Esophagus muscularis mucosa (tissue), 4 donors: Measurements from ENCODE around the gene EPHB1.

Source experiments
- EP300 ChIP-seq: sonication (generic); formaldehyde crosslinking; IDR thresholded peaks from one replicate; pipeline ENCODE4 v1.6.1; 2017; ENCODE audit warnings: antibody characterized with exemption
- POLR2A ChIP-seq: fragments of 450-650 bp; IDR thresholded peaks from one replicate; pipeline ENCODE4 v1.6.1; 2017; ENCODE audit warnings: antibody characterized with exemption, moderate library complexity, mild to moderate bottlenecking, low read depth
- POLR2AphosphoS5 ChIP-seq, 2 donors: sonication (generic); formaldehyde crosslinking; IDR thresholded peaks; one replicate each; pipeline ENCODE4 v1.6.1; 2017; ENCODE audit warnings: antibody characterized with exemption in 2 of 2
- TF ChIP-seq, protein P1 (sequence below), 3 experiments: fragments of 200-600 bp in 2 of 3; fragments of 450-650 bp in 1 of 3; sonication (generic) in 2 of 3; IDR thresholded peaks; one replicate each; pipeline ENCODE4 v1.5.1; 2017 to 2019; ENCODE audit warnings: antibody characterized with exemption in 3 of 3, mild to moderate bottlenecking in 2 of 3, moderate library complexity in 1 of 3

DNA sequence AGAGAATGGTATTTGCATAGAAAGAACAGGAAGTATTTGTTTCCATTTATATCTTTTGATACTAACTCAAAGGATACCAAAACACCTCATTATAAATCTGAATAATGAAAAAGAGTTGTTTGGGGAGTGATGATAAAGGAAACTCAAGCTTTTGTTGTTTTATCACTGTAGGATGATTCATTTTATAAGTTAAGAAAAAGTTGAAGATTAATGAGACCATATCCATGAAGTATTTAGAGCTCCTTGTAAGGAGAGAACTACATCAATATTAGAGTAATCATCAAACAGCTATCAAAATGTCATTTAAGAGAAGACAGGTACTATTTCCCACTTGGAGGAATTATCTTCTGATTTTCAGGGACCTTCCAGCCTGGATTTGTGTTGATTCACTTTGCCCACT is 92.5 kb downstream of the EPHB1 start:
- TF ChIP-seq, protein P1, sequence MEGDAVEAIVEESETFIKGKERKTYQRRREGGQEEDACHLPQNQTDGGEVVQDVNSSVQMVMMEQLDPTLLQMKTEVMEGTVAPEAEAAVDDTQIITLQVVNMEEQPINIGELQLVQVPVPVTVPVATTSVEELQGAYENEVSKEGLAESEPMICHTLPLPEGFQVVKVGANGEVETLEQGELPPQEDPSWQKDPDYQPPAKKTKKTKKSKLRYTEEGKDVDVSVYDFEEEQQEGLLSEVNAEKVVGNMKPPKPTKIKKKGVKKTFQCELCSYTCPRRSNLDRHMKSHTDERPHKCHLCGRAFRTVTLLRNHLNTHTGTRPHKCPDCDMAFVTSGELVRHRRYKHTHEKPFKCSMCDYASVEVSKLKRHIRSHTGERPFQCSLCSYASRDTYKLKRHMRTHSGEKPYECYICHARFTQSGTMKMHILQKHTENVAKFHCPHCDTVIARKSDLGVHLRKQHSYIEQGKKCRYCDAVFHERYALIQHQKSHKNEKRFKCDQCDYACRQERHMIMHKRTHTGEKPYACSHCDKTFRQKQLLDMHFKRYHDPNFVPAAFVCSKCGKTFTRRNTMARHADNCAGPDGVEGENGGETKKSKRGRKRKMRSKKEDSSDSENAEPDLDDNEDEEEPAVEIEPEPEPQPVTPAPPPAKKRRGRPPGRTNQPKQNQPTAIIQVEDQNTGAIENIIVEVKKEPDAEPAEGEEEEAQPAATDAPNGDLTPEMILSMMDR (IDR thresholded peaks at IDR 0.05) = no peak
- TF ChIP-seq POLR2A = no peak
- no peak for TF ChIP-seq EP300
- no peak for TF ChIP-seq POLR2AphosphoS5 (IDR thresholded peaks at IDR 0.05)
